ENCODE data around the gene DVL1. TPM values are rescaled to one million over a fixed set of nuclear protein-coding genes. Genes with fewer than 3 reads are reported as not detected.
A peak's percentile ranks its signal among the peaks of the same experiment; 100 is the strongest.

DVL1 gene
- total and polyA plus RNA-seq, 8 donors = 30.6 to 103 (median 50.3) TPM

GRCh38 chr1:1342584-1343115, 6.6 kb downstream of the DVL1 start:
- intact Hi-C loops (cut with DNase I) = no loop called here
- Histone ChIP-seq H3K4me3 (no peak overlapping the region), H3K27me3 (no peaks in the 10 kb centered on the region), H3K4me1 (peaks cover 8 to 20% (median 11%) of the 10 kb centered on the region in 3 donors), H3K9me3 (no peaks in the 10 kb centered on the region), H3K27ac (no peak overlapping the region), H3K36me3 (peaks cover 0 to 18% (median 5%) of the 10 kb centered on the region in 3 donors)
- WGBS, 2 donors = 85 to 87% methylated on average over 18 of the region's 18 CpGs
- no peak for TF ChIP-seq CTCF (IDR thresholded peaks at IDR 0.05)
- ATAC-seq = no peak
- DNase-seq = peak in 1 of 6 donors; percentile 31
- no peak for FAIRE-seq

GRCh38 chr1:1342061-1342562, 7.1 kb downstream of the DVL1 start:
- H3K36me3 ChIP-seq = peaks cover 0 to 18% (median 5%) of the 10 kb centered on the region in 3 donors
- no peak for FAIRE-seq

GRCh38 chr1:1341549-1342021, 7.6 kb downstream of the DVL1 start:
- intact Hi-C loops (cut with DNase I) = no loop called here
- peaks cover 0 to 22% (median 5%) of the 10 kb centered on the region in 3 donors for H3K36me3 ChIP-seq
- 92 to 95% methylated on average over 17 of the region's 17 CpGs for WGBS, 2 donors
- ATAC-seq (no peak), FAIRE-seq (no peak), DNase-seq (peak in 1 of 6 donors; percentile 21)
- H3K27me3 ChIP-seq = no peaks in the 10 kb centered on the region
- no peaks in the 10 kb centered on the region for H3K9me3 ChIP-seq
- H3K27ac ChIP-seq = no peak overlapping the region
- peaks cover 7 to 14% (median 8%) of the 10 kb centered on the region in 3 donors for H3K4me1 ChIP-seq
- H3K4me3 ChIP-seq = no peak overlapping the region
- no peak for TF ChIP-seq CTCF (IDR thresholded peaks at IDR 0.05)

More at GRCh38 chr1:1342061-1342562, 7.1 kb downstream of the DVL1 start:
- no peaks in the 10 kb centered on the region for H3K9me3 ChIP-seq
- peaks cover 8 to 15% (median 11%) of the 10 kb centered on the region in 3 donors for H3K4me1 ChIP-seq
- 94 to 95% methylated on average over 17 to 28 of the region's 28 CpGs for WGBS, 2 donors
- no peaks in the 10 kb centered on the region for H3K27me3 ChIP-seq
- no peak for ATAC-seq
- no peak overlapping the region for H3K4me3 ChIP-seq
- peak in 1 of 6 donors; percentile 44 for DNase-seq
- TF ChIP-seq CTCF (IDR thresholded peaks at IDR 0.05) = no peak
- H3K27ac ChIP-seq = no peak overlapping the region
- intact Hi-C loops (cut with DNase I) = no loop called here

- FAIRE-seq = no peak
- WGBS, 2 donors = 90 to 92% methylated on average over 36 of the region's 36 CpGs
- DNase-seq = no peak
- Histone ChIP-seq H3K36me3 (peaks cover 0 to 22% (median 5%) of the 10 kb centered on the region in 3 donors), H3K4me1 (peaks cover under 1 to 8% (median 2%) of the 10 kb centered on the region in 3 donors), H3K9me3 (no peaks in the 10 kb centered on the region), H3K27me3 (no peaks in the 10 kb centered on the region), H3K4me3 (no peak overlapping the region), H3K27ac (no peak overlapping the region)
- ATAC-seq = no peak
- intact Hi-C loops (cut with DNase I) = no loop called here
- no peak for TF ChIP-seq CTCF (IDR thresholded peaks at IDR 0.05)
Measured at GRCh38 chr1:1340791-1341548, 8.2 kb downstream of the DVL1 start.
